Skin of body (tissue), 2 donors: ENCODE measurements around the gene TPRN. TPM values are rescaled to one million over a fixed set of nuclear protein-coding genes. Genes with fewer than 3 reads are reported as not detected.

Experiments used
- DNase-seq: peaks from one replicate; lab custom pipeline; 2025; lab: John Stamatoyannopoulos, UW
- total RNA-seq: library from RNA; depleted of rRNA; stranded (reverse); fragments of >200 nt; gene quantifications from one replicate; pipeline ENCODE4 v1.2.3, GENCODE V29; 2014

TPRN gene
- total RNA-seq, 1 donor from 2014 or later = 3.4 TPM

GRCh38 chr9:137213160-137214060, 12.9 kb upstream of the TPRN start:
- no peak for DNase-seq

- DNase-seq = no peak
Measured at GRCh38 chr9:137212520-137212919, 12.0 kb upstream of the TPRN start.

DNA sequence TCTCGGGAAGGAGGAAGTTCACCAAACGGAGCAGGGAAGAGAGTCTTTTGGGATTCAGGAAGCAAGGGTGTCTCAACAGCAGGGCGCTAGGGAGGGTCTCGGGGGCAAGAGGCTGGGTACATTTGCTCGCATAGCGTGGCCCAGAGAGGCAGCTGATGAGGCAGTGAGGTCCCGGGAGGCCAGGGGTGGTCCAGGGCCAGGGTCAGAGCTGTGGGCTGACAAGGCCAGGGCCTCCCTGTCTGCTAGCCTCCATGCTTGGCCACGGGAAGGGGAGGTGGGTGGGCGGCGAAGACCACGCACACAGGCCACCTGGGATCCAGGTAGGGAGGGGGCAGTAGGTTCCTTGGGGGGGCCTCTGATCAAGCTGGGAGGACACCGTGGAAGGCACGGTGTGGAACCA, 11.0 kb upstream of the TPRN start:
- DNase-seq = no peak

GRCh38 chr9:137206602-137207001, 6.1 kb upstream of the TPRN start:
- no peak for DNase-seq

GRCh38 chr9:137205126-137206069, 4.9 kb upstream of the TPRN start, which contains the start of the genes NDOR1 and TMEM203:
Gene NDOR1, plus strand, starts transcription at chr9:137205700. Its CDS starts 78 bp downstream, at chr9:137205778.
Gene TMEM203, minus strand, starts transcription at chr9:137205648. Its CDS starts 234 bp downstream, at chr9:137205414.
- DNase-seq = peak; percentile 53

DNA sequence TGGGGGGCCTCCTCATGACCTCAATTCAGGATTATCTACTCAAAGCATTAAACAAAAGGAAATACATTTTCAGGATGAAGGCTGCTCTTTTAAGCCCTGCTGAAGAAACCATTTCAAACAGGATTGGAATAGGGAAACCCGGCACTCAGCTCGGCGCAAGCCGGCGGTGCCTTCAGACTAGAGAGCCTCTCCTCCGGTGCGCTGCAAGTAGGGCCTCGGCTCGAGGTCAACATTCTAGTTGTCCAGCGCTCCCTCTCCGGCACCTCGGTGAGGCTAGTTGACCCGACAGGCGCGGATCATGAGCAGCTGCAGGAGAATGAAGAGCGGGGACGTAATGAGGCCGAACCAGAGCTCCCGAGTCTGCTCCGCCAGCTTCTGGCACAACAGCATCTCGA, 4.2 kb upstream of the TPRN start:
- DNase-seq = no peak

- no peak for DNase-seq
Measured at GRCh38 chr9:137202966-137203365, 2.4 kb upstream of the TPRN start.

DNA sequence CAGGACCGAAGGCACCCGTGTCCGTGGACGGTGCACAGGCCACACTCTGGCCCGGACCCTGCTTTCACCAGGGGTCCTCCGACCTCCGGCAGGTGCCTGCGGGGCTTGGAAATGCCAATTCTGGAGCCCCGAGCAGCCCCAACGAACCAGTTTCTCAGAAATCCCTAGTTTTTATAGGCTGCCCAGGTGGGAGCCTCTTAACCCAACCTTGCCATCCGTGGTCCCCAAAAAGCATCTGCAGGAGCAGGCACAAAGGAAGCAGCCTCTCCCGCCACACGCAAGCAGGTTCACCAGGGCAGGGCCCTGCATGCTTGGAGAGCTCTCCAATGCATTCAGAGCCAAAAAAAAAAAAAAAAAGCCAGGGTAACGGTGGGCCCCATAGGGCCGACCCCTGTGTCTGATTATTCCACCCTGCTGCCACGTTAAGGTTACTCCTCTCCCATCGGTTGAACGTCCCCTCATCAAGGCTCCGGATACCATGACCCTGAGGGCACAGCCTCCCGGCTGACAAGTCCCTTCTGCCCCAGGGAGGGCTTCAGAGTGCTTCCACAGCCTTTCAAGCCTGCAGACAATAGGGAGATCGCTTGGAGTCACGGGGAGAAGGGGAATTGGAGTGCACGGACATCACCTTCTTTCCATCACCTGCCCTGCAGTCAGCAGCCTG, 796 bp upstream of the TPRN start:
- no peak for DNase-seq

DNA sequence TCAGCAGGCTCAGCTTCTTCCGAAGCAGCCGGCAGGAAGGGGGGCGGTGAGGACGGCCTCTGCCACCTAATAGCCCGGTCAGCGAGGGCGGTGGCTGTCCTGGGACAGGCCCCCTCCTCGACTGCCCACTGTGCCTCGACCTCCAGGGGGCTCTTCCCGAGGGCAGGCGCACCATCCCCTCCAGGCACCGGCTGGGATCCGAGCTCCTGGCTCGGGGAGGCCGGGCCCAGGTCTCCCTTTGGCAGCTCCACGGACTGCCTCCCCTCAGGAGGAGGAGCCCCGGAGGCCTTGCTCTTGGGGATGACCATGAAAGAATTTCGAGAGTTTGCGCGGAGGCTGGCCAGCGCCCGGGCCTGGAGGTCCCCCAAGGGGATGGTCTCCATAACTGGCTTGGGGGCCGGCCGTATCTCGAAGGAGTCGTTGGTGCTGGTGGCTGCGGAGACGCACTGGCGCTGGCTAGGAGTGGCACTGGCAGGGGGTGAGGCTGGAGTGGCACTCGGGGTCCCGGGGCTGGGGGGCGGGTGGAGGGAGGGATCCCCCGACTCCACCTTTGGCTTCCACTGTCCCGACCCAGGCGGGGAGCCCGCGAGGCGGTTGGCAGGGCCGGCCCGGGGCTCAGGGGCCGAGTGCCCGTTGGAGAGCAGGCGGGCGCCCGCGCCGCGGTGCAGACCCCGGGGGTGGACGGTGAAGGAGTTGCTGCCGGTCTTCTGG, 975 bp downstream of the TPRN start:
- DNase-seq = no peak

GRCh38 chr9:137198902-137199283, 1.6 kb downstream of the TPRN start:
- no peak for DNase-seq

GRCh38 chr9:137198051-137198901, 2.3 kb downstream of the TPRN start:
- no peak for DNase-seq

DNA sequence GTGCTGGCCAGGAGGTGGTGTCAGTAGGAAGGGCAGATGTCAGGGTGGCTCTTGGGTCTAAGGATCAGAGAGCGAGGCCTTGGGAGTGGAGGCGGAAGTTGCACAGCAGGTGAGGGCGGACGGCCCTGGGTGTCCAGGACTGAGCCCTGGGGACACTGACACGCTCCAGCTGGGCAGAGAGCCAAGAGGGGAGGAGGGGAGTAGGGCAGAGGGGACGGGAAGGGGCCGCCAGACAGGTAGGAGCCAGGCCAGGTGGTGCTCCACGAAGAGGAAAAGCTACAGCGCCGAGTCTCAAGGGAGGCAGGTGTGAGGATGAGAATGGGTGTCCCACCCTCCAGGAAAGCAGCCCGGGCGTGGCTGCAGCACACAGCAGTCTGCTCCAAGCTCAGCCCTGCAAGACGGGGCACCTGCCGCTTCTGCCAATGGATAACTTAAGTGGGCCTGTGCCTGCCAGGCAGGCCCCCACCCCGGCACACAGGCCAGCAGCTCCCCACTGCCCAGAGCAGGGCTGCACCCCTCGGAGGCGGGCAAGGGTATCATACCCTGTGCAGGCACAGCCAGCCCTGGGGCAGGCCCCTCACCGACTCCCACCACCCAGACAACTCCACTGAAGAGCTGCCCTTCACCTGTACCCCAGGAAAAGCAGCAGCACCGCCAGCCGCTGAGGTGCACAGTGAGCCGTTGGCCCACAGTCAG, 4.9 kb downstream of the TPRN start:
- DNase-seq = no peak

- DNase-seq = no peak
Measured at GRCh38 chr9:137194909-137195308, 5.6 kb downstream of the TPRN start.

- DNase-seq = no peak
Measured at GRCh38 chr9:137194388-137194787, 6.2 kb downstream of the TPRN start.

DNA sequence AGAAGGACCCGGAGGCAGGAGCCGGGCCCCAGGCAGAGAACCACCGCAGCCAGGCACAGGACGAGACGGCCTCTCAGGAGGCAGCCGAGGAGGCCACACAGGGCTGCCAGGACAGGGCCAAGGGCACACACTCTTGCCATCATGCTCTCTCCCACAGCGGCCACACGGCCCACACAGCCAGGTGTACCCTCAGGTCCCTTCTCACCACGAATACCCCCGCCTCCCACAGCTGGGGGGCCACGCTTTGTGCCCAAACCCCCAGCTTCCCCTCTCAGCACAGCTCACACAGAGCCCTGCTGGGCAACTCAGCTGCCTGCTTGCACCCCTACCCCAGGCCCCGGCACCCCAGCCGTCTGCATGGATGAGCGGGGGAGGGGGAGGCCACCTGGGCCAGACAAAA, 6.8 kb downstream of the TPRN start:
- DNase-seq = no peak

GRCh38 chr9:137192859-137193258, 7.7 kb downstream of the TPRN start:
- no peak for DNase-seq

DNA sequence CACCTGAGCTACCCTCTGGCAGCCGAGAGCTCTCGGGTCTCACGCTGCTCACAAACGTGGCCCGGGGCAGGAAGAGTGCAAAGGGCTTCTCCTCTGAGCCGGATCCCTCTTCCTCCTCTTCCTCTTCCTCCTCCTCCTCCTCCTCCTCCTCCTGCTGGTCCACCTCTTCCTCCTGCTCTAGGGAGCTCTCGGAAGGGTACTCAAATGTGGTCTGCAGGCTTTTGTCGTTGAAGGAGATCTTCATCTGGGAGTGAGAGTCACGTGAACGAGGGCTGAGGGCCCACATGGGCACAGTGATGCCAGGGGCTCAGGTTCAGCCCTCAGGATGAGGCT, 8.1 kb downstream of the TPRN start:
- DNase-seq = no peak

- DNase-seq = no peak
Measured at GRCh38 chr9:137191691-137192447, 8.7 kb downstream of the TPRN start.

DNA sequence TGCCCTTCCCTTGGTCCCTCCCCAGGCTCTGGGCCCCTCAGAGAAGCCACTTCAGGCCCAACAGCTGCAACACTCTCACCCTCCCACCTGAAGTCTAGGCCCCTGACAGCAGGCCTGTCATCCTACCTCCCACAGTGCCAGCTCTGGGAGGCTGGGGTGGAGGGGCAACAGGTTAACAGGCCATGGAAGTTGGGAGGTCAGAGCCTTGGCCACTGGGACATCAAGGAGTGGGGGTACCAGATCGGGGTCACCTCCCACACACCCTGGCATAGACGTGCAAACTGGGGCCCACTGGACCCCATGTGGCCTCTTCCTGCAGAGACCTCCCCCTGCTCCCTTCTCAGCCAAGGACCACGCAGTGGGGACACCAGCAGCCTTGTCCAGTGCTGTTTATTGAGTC, 9.3 kb downstream of the TPRN start:
- DNase-seq = no peak
